H9 (cell line): ENCODE data around the gene ACOXL. TPM values are rescaled to one million over a fixed set of nuclear protein-coding genes. Genes with fewer than 3 reads are reported as not detected.

Source experiments
- DNase-seq: peaks from one replicate; pipeline ENCODE4 v3.0.0-alpha.2; 2017
- H2AFZ ChIP-seq: one replicate; pipeline ENCODE4 v1.6.1; 2013; ENCODE audit warnings: mild to moderate bottlenecking, low read length, control low read depth, moderate library complexity
- H2AK5ac ChIP-seq: 2 replicates; pipeline ENCODE4 v1.6.1; 2013; ENCODE audit warnings: low read length, control low read depth, mixed read lengths; ENCODE audit not compliant: insufficient read length
- H2BK120ac ChIP-seq: one replicate; pipeline ENCODE4 v1.6.1; 2013; ENCODE audit warnings: low read depth, mild to moderate bottlenecking, low read length, control low read depth, inconsistent platforms; ENCODE audit not compliant: poor library complexity, severe bottlenecking
- H2BK12ac ChIP-seq: 2 replicates; pipeline ENCODE4 v1.6.1; 2013; ENCODE audit warnings: low read length, control low read depth, mixed read lengths, low read depth; ENCODE audit not compliant: insufficient read length
- H2BK15ac ChIP-seq: 2 replicates; pipeline ENCODE4 v1.6.1; 2013; ENCODE audit warnings: low read depth, low read length, control low read depth
- H2BK20ac ChIP-seq: one replicate; pipeline ENCODE4 v1.6.1; 2013; ENCODE audit warnings: low read depth, mild to moderate bottlenecking, low read length, control low read depth, inconsistent platforms; ENCODE audit not compliant: poor library complexity, severe bottlenecking
- H2BK5ac ChIP-seq: 2 replicates; pipeline ENCODE4 v1.6.1; 2013; ENCODE audit warnings: low read length, control low read depth, mixed read lengths; ENCODE audit not compliant: insufficient read length
- H3K14ac ChIP-seq: 2 replicates; pipeline ENCODE4 v1.6.1; 2013; ENCODE audit warnings: low read length, control low read depth; ENCODE audit not compliant: insufficient read depth
- H3K18ac ChIP-seq: 2 replicates; pipeline ENCODE4 v1.6.1; 2013; ENCODE audit warnings: low read depth, mild to moderate bottlenecking, mixed read lengths, low read length, control low read depth; ENCODE audit not compliant: insufficient read length
- H3K23ac ChIP-seq: 2 replicates; pipeline ENCODE4 v1.6.1; 2013; ENCODE audit warnings: low read length, control low read depth, mixed read lengths, low read depth; ENCODE audit not compliant: insufficient read length
- H3K23me2 ChIP-seq: 2 replicates; pipeline ENCODE4 v1.6.1; 2013; ENCODE audit warnings: low read depth, mild to moderate bottlenecking, mixed read lengths, low read length, control low read depth; ENCODE audit not compliant: insufficient read length, poor library complexity, severe bottlenecking
- H3K27ac ChIP-seq: 2 replicates; pipeline ENCODE4 v1.5.1; 2013; ENCODE audit warnings: low read length, control low read depth, mixed read lengths, low read depth; ENCODE audit not compliant: insufficient read length
- H3K27me3 ChIP-seq: 2 replicates; pipeline ENCODE4 v1.6.1; 2013; ENCODE audit warnings: low read length, control low read depth, inconsistent platforms; ENCODE audit not compliant: insufficient read depth
- H3K4ac ChIP-seq: 2 replicates; pipeline ENCODE4 v1.6.1; 2013; ENCODE audit warnings: low read depth, mild to moderate bottlenecking, control low read depth, inconsistent platforms, low read length, moderate library complexity
- H3K4me1 ChIP-seq: 2 replicates; pipeline ENCODE4 v1.6.1; 2013; ENCODE audit warnings: low read length, control low read depth, inconsistent platforms; ENCODE audit not compliant: insufficient read depth
- H3K4me2 ChIP-seq: 2 replicates; pipeline ENCODE4 v1.6.1; 2013; ENCODE audit warnings: low read length, control low read depth, mixed read lengths; ENCODE audit not compliant: insufficient read length, insufficient read depth
- H3K56ac ChIP-seq: 2 replicates; pipeline ENCODE4 v1.6.1; 2013; ENCODE audit warnings: low read depth, mild to moderate bottlenecking, mixed read lengths, low read length, control low read depth; ENCODE audit not compliant: insufficient read length
- H3K79me1 ChIP-seq: 2 replicates; pipeline ENCODE4 v1.6.1; 2013; ENCODE audit warnings: low read depth, mild to moderate bottlenecking, moderate library complexity, low read length, control low read depth, inconsistent platforms; ENCODE audit not compliant: insufficient read depth, poor library complexity, severe bottlenecking
- H3K79me2 ChIP-seq: 2 replicates; pipeline ENCODE4 v1.6.1; 2013; ENCODE audit warnings: low read length, control low read depth, inconsistent platforms; ENCODE audit not compliant: insufficient read depth
- H3K9ac ChIP-seq: 2 replicates; pipeline ENCODE4 v1.6.1; 2013; ENCODE audit warnings: low read length, control low read depth, mixed read lengths; ENCODE audit not compliant: insufficient read length; ENCODE audit errors: extremely low read depth
- H3K9me3 ChIP-seq: one replicate; pipeline ENCODE4 v1.6.1; 2013; ENCODE audit warnings: low read depth, low read length, inconsistent platforms; ENCODE audit not compliant: control insufficient read depth
- H3T11ph ChIP-seq: one replicate; pipeline ENCODE4 v1.6.1; 2013; ENCODE audit warnings: mild to moderate bottlenecking, low read length, control low read depth, inconsistent platforms
- H4K20me1 ChIP-seq: one replicate; pipeline ENCODE4 v1.6.1; 2013; ENCODE audit not compliant: control insufficient read depth, insufficient read length, insufficient read depth
- H4K5ac ChIP-seq: 2 replicates; pipeline ENCODE4 v1.6.1; 2013; ENCODE audit warnings: low read depth, mild to moderate bottlenecking, mixed read lengths, low read length, control low read depth; ENCODE audit not compliant: insufficient read length
- H4K8ac ChIP-seq: replicated peaks from 2 replicates; pipeline ENCODE4 v1.6.1; 2013; ENCODE audit warnings: low read length, control low read depth, mixed read lengths, low read depth; ENCODE audit not compliant: insufficient read length
- H4K91ac ChIP-seq: 2 replicates; pipeline ENCODE4 v1.6.1; 2013; ENCODE audit warnings: low read depth, mild to moderate bottlenecking, moderate library complexity, mixed read lengths, low read length, control low read depth; ENCODE audit not compliant: insufficient read length
- H3K27ac Mint-ChIP-seq, 3 experiments: 2 replicates in 2 of 3; 3 replicates in 1 of 3; pipeline ENCODE4 v1.8.0; 2020 to 2021; ENCODE audit warnings: mixed read lengths in 3 of 3, mild to moderate bottlenecking in 1 of 3, moderate library complexity in 1 of 3
- H3K27me3 Mint-ChIP-seq: 2 replicates; pipeline ENCODE4 v1.8.0; 2021; ENCODE audit warnings: low read depth, mild to moderate bottlenecking, moderate library complexity, mixed read lengths
- H3K36me3 Mint-ChIP-seq, 3 experiments: 2 replicates in 2 of 3; 3 replicates in 1 of 3; pipeline ENCODE4 v1.8.0; 2020 to 2021; ENCODE audit warnings: low read depth in 3 of 3, mixed read lengths in 3 of 3; ENCODE audit not compliant: insufficient read depth in 1 of 3
- H3K4me1 Mint-ChIP-seq, 2 experiments: 2 replicates each; pipeline ENCODE4 v1.8.0; 2020; ENCODE audit warnings: mixed read lengths in 2 of 2
- H3K4me3 Mint-ChIP-seq, 2 experiments: 2 replicates in 1 of 2; 3 replicates in 1 of 2; pipeline ENCODE4 v1.8.0; 2020 to 2021; ENCODE audit warnings: mild to moderate bottlenecking in 2 of 2, mixed read lengths in 2 of 2, moderate library complexity in 1 of 2
- H3K9me3 Mint-ChIP-seq, 2 experiments: 2 replicates in 1 of 2; 3 replicates in 1 of 2; pipeline ENCODE4 v1.8.0; 2020; ENCODE audit warnings: mild to moderate bottlenecking in 2 of 2, mixed read lengths in 2 of 2, moderate library complexity in 1 of 2
- WGBS: extraction: QIAGEN DNeasy Blood & Tissue Kit; methylation state at CpG from one replicate; pipeline ENCODE4 v1.1.7; 2013; ENCODE audit warnings: missing lambda C conversion rate, low lambda C conversion rate, mixed read lengths; ENCODE audit not compliant: insufficient read length; ENCODE audit errors: extremely low coverage; 5-methylcytosine and 5-hydroxymethylcytosine counted together
- total RNA-seq: library from RNA; stranded (reverse); gene quantifications from 2 replicates; pipeline ENCODE4 v1.2.1, GENCODE V29; 2021
- TF ChIP-seq, protein P1 (sequence below): fragments of 200-600 bp; sonication (generic); conservative IDR thresholded peaks from 3 replicates; pipeline ENCODE4 v1.8.0; 2021; ENCODE audit warnings: antibody characterized with exemption, mild to moderate bottlenecking

The ACOXL gene
- total RNA-seq, 1 experiment from 2014 or later = 37.6 TPM

DNA sequence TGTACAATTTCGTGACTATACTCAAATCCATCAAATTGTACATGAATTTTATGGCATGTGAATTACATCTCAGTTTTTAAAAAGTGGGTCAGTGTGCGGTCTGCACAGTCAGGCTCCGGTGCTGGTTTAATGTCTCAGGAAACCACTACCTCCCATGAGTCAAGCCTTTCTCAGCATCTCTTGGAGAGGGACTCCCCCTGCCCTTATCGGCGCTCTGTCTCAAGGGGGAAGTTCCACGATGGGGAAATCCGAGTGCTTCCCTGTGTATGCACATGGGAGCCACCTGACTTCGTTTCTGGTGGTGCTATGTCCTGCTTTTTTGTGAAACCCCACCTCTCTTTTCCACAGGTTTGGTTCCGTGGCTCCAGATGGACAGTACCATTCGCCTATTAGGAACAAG is 72.5 kb downstream of the ACOXL start:
- TF ChIP-seq, protein P1, sequence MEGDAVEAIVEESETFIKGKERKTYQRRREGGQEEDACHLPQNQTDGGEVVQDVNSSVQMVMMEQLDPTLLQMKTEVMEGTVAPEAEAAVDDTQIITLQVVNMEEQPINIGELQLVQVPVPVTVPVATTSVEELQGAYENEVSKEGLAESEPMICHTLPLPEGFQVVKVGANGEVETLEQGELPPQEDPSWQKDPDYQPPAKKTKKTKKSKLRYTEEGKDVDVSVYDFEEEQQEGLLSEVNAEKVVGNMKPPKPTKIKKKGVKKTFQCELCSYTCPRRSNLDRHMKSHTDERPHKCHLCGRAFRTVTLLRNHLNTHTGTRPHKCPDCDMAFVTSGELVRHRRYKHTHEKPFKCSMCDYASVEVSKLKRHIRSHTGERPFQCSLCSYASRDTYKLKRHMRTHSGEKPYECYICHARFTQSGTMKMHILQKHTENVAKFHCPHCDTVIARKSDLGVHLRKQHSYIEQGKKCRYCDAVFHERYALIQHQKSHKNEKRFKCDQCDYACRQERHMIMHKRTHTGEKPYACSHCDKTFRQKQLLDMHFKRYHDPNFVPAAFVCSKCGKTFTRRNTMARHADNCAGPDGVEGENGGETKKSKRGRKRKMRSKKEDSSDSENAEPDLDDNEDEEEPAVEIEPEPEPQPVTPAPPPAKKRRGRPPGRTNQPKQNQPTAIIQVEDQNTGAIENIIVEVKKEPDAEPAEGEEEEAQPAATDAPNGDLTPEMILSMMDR = no peak
- no peak overlapping the region for H3K4me3 Mint-ChIP-seq
- no peak overlapping the region for H3K56ac ChIP-seq

More for the DNA sequence above, 72.5 kb downstream of the ACOXL start:
- no peak overlapping the region for H2BK5ac ChIP-seq
- Mint-ChIP-seq H3K9me3 (peaks cover 14 to 19% of the 10 kb centered on the region in 2 experiments), H3K27ac (no peak overlapping the region), H3K4me1 (peaks cover 36 to 41% of the 10 kb centered on the region in 2 experiments), H3K27me3 (no peaks in the 10 kb centered on the region), H3K36me3 (peaks cover 20 to 80% (median 65%) of the 10 kb centered on the region in 3 experiments)
- H3K79me2 ChIP-seq = no peaks in the 10 kb centered on the region
- H4K91ac ChIP-seq = no peak overlapping the region
- H2BK12ac ChIP-seq = no peak overlapping the region
- no peak overlapping the region for H3K23ac ChIP-seq
- no peak overlapping the region for H3K4ac ChIP-seq
- H3K18ac ChIP-seq = no peak overlapping the region
- WGBS = no CpG with 5 or more reads among the region's 10 CpGs
- H4K20me1 ChIP-seq = no peaks in the 10 kb centered on the region
- H4K8ac ChIP-seq = no peak overlapping the region
- no peak overlapping the region for H2AFZ ChIP-seq
- H3K27ac ChIP-seq = no peak overlapping the region
- no peaks in the 10 kb centered on the region for H3K9me3 ChIP-seq
- H2BK120ac ChIP-seq = no peak overlapping the region
- no peak overlapping the region for H2BK20ac ChIP-seq
- no peak overlapping the region for H3T11ph ChIP-seq
- H3K23me2 ChIP-seq = no peaks in the 10 kb centered on the region
- H3K79me1 ChIP-seq = no peaks in the 10 kb centered on the region
- no peaks in the 10 kb centered on the region for H3K27me3 ChIP-seq
- no peak overlapping the region for H3K9ac ChIP-seq
- peaks cover 2% of the 10 kb centered on the region; the same call in 1 of the 2 replicates for H3K4me1 ChIP-seq
- no peak for DNase-seq
- H2BK15ac ChIP-seq = no peak overlapping the region
- no peak overlapping the region for H3K14ac ChIP-seq
- no peak overlapping the region for H3K4me2 ChIP-seq
- no peak overlapping the region for H2AK5ac ChIP-seq
- no peak overlapping the region for H4K5ac ChIP-seq
